Colonic mucosa (tissue), 4 donors: ENCODE measurements around the gene NAT10. TPM values are rescaled to one million over a fixed set of nuclear protein-coding genes. Genes with fewer than 3 reads are reported as not detected.

Source experiments
- DNase-seq: peaks from one replicate; pipeline ENCODE4 v3.0.0-alpha.2; 2020
- H3K27ac ChIP-seq: fragments of 200-600 bp; one replicate; pipeline ENCODE4 v1.8.0; 2021
- H3K27me3 ChIP-seq: fragments of 200-600 bp; one replicate; pipeline ENCODE4 v1.8.0; 2021
- H3K36me3 ChIP-seq: fragments of 200-600 bp; one replicate; pipeline ENCODE4 v1.8.0; 2021
- H3K4me1 ChIP-seq: fragments of 200-600 bp; one replicate; pipeline ENCODE4 v1.8.0; 2021; ENCODE audit warnings: mild to moderate bottlenecking
- H3K4me3 ChIP-seq: fragments of 200-600 bp; one replicate; pipeline ENCODE4 v1.8.0; 2021
- H3K9ac ChIP-seq, 2 donors: one replicate each; pipeline ENCODE4 v1.7.0; 2013; ENCODE audit warnings: control low read depth in 2 of 2, low read depth in 2 of 2, low read length in 2 of 2
- H3K9me3 ChIP-seq: fragments of 200-600 bp; one replicate; pipeline ENCODE4 v1.8.0; 2021
- intact Hi-C: fragments of 100-400 bp; cut with DNase I; formaldehyde crosslinking; loops from one replicate; pipeline ENCODE4 v1.14.1; 2022
- total RNA-seq, 2 donors: library from RNA; stranded (reverse); fragmentation: NEBNext Ultra II Directional in 1 of 2; extraction: Animal tissue kit (Norgen Biotek cat#: 25700) in 1 of 2; gene quantifications; one replicate each; pipeline ENCODE4 v1.2.1, GENCODE V29; 2021
- TF ChIP-seq, protein P1 (sequence below): fragments of 200-600 bp; IDR thresholded peaks from one replicate; pipeline ENCODE4 v1.8.0; 2022; ENCODE audit warnings: antibody characterized with exemption, mild to moderate bottlenecking
- donor health status: healthy.
- donor health status: DM: no; HTN: no; CAD: no.
- donor health status: DM: no; HTN: no; CAD: no.

The NAT10 gene
- total RNA-seq, 2 donors from 2014 or later: 24.1 to 48.0 TPM

DNA sequence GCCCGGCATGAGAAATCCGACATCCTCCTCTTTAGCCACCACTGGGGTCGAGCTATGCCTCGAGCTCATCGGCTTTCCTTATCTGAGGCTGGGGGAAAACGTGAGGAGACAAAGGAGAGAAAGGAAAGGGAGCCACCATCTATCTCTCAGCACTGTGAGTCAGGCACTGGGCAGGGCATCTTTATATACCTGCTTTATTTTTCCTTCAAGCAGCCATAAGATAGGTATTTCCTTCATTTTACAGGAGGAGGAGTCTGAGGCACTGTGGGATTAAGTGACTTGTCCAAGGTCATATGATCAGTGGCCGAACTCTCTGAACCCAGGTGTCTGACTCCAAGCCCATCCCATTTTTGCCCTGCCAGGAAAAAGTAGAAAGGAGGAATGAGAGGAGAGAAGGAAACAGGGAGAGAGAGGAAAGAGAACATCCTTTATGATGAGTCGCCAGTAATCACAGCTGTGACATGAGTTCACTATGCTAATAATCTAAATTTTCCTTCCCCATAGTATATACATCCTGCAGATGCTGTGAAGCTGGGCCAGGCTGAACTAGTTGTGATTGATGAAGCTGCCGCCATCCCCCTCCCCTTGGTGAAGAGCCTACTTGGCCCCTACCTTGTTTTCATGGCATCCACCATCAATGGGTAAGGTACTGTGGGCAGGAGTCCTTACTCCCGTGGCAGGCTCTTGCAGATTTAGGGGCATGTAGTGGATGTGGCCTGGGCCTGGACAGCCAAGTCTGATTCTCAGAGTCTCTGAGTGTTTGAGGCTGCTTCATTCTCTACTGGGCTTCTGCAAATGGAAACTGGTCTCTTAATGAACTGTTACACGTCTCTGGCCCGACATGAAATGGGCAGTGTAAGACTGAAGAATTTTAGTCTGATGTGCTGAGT, 21.8 kb downstream of the NAT10 start:
- no peak overlapping the region for H3K27ac ChIP-seq
- no peak overlapping the region for H3K4me3 ChIP-seq
- intact Hi-C loops: no loop called here
- H3K9me3 ChIP-seq: no peaks in the 10 kb centered on the region
- peaks cover 11% of the 10 kb centered on the region for H3K36me3 ChIP-seq
- no peak overlapping the region for H3K9ac ChIP-seq
- H3K27me3 ChIP-seq: no peaks in the 10 kb centered on the region
- TF ChIP-seq, protein P1, sequence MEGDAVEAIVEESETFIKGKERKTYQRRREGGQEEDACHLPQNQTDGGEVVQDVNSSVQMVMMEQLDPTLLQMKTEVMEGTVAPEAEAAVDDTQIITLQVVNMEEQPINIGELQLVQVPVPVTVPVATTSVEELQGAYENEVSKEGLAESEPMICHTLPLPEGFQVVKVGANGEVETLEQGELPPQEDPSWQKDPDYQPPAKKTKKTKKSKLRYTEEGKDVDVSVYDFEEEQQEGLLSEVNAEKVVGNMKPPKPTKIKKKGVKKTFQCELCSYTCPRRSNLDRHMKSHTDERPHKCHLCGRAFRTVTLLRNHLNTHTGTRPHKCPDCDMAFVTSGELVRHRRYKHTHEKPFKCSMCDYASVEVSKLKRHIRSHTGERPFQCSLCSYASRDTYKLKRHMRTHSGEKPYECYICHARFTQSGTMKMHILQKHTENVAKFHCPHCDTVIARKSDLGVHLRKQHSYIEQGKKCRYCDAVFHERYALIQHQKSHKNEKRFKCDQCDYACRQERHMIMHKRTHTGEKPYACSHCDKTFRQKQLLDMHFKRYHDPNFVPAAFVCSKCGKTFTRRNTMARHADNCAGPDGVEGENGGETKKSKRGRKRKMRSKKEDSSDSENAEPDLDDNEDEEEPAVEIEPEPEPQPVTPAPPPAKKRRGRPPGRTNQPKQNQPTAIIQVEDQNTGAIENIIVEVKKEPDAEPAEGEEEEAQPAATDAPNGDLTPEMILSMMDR: no peak
- no peaks in the 10 kb centered on the region for H3K4me1 ChIP-seq
- no peak for DNase-seq

DNA sequence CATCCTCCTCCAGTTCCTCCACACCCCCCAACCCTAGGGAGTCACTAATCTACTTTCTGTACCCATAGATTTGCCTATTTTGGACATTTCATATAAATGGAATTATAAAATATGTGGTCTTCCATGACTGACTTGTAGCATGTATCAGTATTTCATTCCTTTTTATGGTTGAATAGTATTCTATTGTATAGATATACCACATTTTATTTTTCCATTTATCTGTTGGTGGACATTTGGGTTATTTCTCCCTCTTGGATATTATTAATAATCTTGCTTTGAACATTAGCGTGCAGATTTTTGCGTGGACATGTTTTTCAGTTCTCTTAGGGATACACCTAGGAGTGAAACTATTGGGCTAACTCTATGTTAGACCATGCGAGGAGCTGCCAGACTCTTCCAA, 23.4 kb downstream of the NAT10 start:
- TF ChIP-seq, protein P1: no peak
- DNase-seq: no peak
- H3K36me3 ChIP-seq: peaks cover 4% of the 10 kb centered on the region
- H3K4me3 ChIP-seq: no peak overlapping the region
- no peaks in the 10 kb centered on the region for H3K9me3 ChIP-seq
- no peak overlapping the region for H3K9ac ChIP-seq
- no peaks in the 10 kb centered on the region for H3K27me3 ChIP-seq
- intact Hi-C loops: no loop called here
- no peaks in the 10 kb centered on the region for H3K4me1 ChIP-seq
- no peak overlapping the region for H3K27ac ChIP-seq

DNA sequence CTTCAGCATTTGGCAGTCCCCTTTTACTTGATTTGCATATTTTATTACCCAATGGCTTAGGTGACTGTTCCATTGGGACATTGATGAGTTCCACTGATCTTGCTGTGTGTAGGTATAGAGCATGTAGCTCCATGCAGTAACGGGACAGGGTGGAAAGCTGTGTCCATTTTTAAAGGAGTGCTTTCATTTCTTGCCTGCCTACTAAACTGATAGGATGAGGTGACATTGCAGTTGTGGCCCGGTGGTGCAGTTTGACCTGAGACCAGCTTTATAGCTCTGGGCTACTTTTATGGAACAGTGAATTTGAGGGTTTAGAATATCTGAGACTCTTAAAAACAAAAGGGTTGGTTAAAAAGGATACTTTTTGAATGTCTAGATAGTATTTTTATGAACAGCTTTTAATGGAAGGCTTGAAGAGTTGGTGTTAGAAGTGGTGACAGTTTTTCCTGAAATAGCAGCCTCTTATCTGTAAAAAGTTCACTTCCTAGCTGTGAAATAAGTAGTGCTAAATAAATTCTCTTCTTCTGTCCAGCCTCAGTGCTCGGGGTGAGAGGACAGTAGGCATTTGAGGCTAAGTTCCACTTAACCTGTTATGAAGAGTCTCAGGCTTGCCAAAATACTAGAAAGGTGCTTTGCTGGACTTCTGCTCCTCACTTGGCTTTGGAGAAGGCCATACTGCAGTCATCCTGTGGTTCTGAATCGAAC, 27.0 kb downstream of the NAT10 start:
- Histone ChIP-seq H3K9me3 (no peaks in the 10 kb centered on the region), H3K4me3 (no peak overlapping the region), H3K36me3 (peaks cover 20% of the 10 kb centered on the region), H3K27me3 (no peaks in the 10 kb centered on the region), H3K4me1 (no peaks in the 10 kb centered on the region), H3K9ac (no peak overlapping the region), H3K27ac (no peak overlapping the region)
- intact Hi-C loops: no loop called here
- no peak for DNase-seq
- TF ChIP-seq, protein P1: no peak

DNA sequence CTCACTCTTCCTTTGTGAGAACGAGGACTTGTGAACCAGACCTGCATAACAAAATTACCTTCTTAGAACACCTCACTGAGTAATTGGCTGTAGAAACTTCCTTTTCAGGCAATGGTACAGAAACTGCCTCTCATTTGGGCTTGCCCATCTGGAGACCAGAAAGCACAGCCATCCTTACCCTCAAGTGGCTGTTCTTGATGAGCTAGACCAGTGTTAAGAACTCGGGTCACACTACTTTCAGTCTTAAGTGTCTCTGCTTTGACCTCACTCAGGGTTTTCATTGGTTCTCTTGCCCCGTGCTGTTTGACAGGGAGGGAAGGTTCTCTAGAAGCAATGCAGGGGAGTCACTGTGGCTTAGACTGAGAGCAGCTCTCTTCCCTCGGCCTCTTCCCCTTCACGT, 29.3 kb downstream of the NAT10 start:
- no peak for DNase-seq
- TF ChIP-seq, protein P1: no peak
- no peaks in the 10 kb centered on the region for H3K27me3 ChIP-seq
- no peaks in the 10 kb centered on the region for H3K4me1 ChIP-seq
- intact Hi-C loops: no loop called here
- H3K27ac ChIP-seq: no peak overlapping the region
- H3K9ac ChIP-seq: no peak overlapping the region
- no peak overlapping the region for H3K4me3 ChIP-seq
- H3K9me3 ChIP-seq: no peaks in the 10 kb centered on the region
- peaks cover 18% of the 10 kb centered on the region for H3K36me3 ChIP-seq

DNA sequence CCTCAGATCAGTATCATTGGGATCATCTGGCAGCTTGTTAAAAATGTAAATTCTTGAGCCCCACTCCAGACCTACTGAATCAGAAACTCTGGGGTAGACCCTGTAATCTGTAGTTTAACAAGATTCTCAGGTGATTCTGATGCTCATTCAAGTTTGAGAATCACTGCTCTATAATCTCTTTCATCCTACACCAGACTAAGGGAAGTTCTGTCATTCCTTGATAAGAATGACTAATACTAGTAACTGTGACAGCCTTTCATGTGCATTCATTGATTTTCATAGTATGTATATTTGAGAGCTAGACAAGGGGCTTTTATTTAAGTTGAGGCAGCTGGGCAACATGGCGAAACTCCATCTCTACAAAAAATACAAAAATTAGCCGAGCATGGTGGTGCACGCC, 30.0 kb downstream of the NAT10 start:
- DNase-seq: no peak
- no peak overlapping the region for H3K9ac ChIP-seq
- H3K27ac ChIP-seq: no peak overlapping the region
- H3K27me3 ChIP-seq: no peaks in the 10 kb centered on the region
- no peak overlapping the region for H3K4me3 ChIP-seq
- intact Hi-C loops: no loop called here
- H3K4me1 ChIP-seq: no peaks in the 10 kb centered on the region
- TF ChIP-seq, protein P1: no peak
- peaks cover 18% of the 10 kb centered on the region for H3K36me3 ChIP-seq
- H3K9me3 ChIP-seq: no peaks in the 10 kb centered on the region
